GM10847 (cell line): Measurements from ENCODE around the gene DOCK3.

ENCODE experiments used
- POLR2A ChIP-seq: IDR thresholded peaks from 2 replicates; pipeline ENCODE4 v1.6.1; 2011; ENCODE audit not compliant: insufficient read length; ENCODE audit errors: extremely low read depth

The DOCK3 gene

DNA sequence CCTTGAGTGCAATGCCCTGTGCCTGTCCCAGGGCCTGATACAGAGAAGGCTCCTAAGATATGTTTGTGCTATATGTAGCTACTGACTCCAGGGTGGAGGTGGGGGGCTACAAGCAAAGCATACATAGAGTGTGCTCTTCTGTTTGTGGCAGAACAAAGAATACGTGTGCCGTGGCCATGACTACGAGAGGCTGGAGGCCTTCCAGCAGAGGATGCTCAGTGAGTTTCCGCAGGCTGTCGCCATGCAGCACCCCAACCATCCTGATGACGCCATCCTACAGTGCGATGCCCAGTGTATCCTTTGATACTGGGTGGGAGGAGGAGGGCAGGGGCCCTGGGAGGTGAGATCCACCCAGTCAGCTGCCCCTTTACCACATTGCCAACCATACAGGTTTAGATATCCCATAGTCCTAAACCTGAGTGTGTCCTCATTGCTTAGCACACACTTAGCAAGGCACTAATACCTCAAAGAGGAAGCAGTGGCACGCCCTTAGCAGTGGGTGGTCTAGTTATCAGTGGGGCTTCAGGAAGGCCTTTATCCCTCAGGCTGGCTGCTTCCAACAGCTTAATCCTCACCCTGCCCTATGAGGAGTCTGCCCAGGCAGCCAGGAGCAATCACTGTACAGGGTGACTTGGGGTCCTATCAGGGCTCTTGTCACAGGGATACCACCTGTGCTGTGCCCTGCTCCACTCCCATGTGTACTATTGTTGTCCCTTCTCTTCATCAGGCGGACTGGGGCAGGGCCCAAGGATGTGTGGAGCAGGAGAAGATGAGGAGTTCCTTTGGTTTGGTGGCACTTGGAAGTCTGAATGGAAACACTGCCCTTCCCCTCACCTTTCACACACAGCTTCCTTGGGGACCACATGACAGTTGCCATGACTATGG lies 680.2 kb downstream of the DOCK3 start:
- no peak for TF ChIP-seq POLR2A

DNA sequence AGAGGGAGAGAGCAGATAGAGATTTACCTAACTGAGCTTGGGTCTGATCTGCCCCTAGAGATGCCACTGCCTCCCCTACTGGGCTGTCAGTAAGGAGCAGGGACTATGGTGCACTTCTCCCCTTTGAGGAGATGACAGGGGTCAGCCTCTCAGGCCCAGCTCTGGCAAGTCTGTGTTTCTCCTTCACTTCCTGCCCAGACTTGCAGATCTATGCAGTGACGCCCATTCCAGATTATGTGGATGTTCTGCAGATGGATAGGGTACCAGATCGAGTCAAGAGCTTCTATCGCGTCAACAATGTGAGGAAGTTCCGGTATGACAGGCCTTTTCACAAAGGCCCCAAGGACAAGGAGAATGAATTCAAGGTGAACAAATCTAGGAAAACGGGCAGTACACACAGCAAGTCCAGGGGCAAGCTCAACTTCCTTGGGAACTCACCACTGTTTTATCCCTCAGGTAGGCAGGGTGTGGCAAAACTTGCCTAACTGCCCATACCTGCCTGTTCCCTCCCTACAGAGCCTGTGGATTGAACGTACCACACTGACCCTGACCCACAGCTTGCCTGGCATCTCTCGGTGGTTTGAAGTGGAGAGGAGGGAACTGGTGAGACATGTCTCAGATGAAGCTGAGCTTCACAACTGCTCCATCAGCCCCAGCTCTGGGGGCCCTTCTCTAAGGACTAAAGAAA lies 681.3 kb downstream of the DOCK3 start:
- TF ChIP-seq POLR2A = no peak

DNA sequence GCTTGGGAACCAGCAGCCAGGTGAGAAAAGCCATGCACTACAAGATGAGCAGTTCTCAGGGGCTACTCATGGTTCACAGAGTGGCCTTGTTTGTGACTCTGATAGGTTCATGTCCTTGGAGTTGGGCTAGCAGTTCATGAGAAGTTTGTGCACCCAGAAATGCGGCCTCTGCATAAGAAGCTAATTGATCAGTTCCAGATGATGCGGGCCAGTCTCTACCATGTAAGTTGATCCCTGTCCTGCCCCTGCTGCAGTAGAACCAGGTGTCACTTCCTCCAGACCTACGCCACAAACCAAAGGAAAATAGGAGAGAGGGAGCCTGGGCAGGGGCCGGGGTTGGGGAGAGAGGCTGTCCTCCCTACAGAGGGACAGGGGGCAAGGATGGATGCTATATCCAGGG lies 683.1 kb downstream of the DOCK3 start:
- TF ChIP-seq POLR2A = no peak

DNA sequence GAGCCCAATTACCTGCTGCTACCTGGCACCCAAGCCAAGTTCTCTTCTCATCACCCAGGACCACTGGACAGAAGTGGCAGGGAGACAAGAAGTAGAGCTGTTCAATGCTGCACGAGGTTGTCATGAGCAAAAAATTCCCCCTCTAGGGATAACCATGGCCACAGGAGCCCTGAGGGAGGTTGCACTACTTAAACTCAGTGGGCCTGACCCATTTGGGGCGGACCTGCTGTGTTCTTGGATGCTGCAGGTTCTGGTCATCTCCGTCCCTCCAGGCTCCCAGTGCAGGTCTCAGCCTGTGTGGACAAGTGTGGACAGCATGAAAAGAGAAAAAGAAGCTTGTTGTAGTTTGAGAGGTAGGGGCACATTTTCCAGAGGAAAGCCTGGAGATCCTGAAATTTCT lies 684.3 kb downstream of the DOCK3 start:
- TF ChIP-seq POLR2A = no peak

DNA sequence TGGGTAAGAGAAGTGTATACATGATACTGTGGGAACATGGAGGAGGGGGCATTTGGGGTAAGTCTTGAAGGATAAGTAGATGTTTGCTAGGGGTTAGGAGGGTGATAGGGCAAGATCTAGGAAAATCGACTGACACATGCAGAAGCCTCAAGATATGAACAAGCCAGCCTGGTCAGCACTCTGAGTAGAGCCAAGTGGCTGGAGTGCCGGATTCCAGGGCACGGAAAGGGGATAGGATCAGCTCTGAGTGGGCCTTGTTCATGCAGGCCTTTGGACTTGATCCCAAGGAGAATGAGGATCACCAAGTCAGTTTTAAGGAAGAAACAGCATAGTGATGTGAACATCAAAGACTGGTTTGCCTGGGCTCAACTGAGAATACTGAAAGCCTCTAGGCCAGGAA lies 686.1 kb downstream of the DOCK3 start:
- TF ChIP-seq POLR2A = no peak

DNA sequence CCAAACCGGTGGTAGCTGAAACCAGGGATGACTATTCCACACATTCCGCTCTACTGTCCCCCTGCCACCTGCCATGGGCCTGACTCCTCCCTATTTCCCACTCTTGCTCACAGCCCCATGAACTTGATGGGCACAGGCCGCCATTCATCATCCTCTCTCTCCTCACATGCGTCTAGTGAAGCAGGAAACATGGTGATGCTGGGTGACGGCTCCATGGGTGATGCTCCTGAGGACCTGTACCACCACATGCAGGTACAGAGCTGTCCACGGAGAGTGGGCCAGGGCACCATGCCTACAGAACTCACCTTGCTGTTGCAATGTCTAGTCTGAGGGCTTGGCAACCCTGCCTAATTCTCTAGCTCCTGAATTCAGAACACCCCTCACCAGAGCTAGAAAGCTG lies 687.0 kb downstream of the DOCK3 start:
- no peak for TF ChIP-seq POLR2A

DNA sequence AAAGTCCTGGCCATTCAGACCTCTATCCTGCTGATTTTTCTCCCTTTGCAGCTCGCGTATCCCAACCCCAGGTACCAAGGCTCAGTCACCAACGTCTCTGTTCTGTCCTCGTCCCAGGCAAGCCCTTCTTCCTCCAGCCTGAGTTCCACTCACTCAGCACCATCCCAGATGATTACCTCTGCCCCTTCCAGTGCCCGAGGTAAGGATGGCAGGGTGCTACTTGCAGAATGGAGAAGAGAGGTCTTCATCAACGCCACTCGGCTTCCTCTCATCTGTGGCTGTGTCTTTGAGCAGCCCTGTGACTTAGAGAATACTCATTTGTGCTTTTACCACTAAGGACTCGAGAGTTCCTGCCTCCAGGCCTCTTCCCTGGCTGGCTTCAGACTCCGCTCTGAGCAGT lies 687.7 kb downstream of the DOCK3 start:
- no peak for TF ChIP-seq POLR2A

DNA sequence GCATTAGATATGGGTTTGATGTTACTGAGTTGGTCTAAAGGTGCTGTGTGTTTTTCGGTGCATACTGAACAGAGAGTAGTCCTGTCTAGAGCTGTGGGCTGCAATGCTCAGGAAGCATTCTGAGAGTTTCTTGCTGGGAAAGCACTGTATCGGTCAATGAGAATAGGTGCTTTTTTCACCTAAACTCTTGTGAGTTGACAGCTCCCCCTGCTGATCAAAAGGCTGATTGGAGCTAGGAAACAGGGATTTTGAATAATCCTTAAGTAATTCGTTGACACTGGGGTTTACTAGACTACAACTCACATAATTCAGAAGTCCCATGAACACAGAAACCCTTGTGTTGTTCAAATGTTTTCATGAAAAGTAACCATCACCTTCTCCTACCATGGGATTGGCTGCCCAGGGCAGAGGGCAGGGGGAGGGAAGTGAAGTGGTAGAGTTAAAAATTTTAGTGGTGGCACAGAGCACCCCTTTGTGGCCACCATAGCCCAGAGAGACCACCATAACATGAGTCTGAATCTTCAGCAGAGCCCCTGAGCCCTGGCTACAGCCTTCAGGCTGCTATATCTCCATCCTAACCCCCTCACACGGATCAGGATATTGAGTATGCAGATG lies 697.3 kb downstream of the DOCK3 start:
- TF ChIP-seq POLR2A = no peak

DNA sequence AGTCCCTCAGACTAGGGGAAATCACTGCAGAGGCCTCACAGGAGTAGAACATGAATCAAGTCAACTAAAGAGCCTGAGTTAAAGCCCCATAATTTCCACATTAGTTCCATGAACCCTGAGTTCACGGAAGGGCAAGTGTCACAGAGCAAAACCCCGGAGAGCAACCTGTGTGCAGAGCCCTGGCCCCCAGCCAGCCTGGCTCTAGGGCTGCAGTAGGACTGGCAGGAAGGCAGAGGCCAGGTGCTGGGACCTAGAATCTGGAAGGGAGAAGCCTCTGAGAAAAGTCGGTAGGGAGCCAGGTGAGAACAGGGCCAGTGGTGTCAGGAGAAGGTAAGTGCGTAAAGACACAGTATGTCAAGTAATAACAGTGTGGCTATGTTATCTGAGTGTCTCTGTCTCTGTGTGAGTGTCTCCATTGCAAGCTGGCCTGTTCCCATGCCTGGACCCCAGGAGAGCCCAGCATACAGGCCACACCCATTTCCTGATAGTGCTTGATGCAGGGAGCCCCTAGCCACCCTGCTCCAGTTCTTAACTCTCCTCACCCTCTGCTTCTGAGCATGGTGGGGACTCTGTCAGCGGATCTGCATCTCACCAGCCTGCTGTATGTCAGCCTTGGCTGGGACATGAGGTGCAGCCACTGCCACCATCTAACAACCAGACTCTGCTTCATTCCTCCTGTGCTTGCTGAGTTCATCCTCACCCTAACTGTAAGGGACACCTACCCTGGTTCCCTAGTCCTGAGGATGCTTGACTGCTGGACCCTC lies 699.1 kb downstream of the DOCK3 start:
- TF ChIP-seq POLR2A = no peak

DNA sequence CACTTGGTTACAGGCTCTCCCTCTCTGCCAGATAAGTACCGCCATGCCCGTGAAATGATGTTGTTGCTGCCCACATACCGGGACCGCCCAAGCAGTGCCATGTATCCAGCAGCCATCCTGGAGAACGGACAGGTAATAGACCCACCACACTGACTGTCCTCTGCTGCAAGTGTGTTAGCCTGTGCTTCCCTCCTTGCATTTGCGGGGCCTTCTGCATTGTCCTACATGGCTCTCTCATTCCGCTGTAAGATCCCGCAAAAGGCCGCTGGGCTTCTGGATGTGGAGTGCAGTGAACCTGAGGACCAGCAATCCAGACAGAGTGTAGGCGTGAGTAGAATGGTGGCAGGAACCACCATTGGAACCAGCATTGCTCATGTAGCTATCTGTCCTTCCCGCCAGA lies 699.7 kb downstream of the DOCK3 start:
- TF ChIP-seq POLR2A = no peak

DNA sequence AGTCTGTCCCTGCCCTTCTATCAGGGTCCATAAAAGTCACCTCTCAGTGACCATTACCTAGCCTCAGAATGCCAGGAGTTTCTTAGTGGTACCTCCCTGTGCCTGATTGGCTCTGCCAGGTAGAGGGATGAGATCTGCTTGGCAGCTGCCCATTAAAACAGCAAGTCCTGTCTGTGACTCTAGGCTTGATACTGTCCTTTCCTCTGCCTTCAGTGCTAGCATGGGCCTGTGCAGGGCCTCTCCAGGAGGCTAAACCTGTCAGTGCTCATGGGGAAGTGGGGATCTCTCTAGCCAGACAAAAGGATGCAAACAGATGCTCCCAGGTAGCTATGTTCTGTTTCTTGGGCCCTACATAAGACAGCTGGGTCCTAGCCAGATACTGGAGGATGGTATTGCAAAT lies 700.4 kb downstream of the DOCK3 start:
- TF ChIP-seq POLR2A = no peak

DNA sequence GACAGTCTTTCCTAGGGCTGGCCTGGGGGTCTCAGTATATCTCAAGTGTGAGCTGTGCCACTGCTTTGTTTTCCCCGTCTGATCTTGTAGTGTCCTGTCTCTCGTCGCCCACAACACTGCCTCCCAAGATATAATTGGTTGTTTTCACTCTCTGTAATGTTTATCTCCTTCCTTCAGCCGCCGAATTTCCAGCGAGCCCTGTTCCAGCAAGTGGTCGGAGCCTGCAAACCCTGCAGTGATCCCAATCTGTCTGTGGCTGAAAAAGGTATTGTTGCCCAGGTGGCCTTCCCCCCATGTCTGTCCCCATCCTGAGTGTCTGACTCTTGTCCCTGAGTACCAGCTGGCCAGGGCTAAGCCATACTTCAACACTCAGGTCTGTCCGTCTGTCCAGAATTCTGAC lies 700.8 kb downstream of the DOCK3 start:
- no peak for TF ChIP-seq POLR2A

DNA sequence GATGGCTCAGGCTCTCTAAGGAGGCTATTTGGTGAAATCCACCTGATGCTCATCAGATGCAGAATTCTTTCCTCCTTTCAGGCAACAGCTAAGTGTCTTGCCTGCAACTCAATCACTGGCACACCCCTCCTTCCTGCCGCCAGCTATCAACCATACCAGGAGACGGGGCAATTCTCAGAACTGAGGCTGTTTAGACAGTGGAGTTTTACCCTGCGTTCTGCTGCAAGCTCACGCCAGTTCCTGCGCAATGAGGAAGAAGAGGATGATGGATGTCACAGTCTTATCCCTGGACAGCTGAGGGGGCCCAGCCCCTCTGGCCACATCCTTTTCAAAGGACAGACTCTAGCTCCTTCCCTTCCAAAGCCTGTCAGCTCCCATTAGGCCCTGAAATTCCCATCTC lies 703.3 kb downstream of the DOCK3 start:
- TF ChIP-seq POLR2A = no peak

DNA sequence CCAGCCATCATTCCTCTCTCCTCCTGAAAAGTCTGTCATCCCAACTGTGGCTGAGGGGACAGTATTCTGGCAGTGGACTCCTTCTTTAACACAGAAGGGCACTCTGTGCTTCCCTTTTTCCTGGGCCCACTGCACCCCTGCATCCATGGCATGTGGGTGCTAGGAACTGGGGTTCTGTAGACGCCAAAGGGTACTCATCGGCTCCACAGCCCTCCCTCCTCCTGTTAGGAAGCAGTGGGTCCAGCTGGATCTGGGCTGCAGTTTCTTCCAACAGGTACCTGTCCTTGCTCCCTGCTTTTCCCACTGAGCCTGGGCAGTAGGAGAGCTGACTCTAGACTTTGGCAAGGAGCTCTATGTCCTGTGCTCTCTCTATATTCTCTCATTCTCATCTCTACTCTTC lies 704.0 kb downstream of the DOCK3 start:
- TF ChIP-seq POLR2A = no peak

DNA sequence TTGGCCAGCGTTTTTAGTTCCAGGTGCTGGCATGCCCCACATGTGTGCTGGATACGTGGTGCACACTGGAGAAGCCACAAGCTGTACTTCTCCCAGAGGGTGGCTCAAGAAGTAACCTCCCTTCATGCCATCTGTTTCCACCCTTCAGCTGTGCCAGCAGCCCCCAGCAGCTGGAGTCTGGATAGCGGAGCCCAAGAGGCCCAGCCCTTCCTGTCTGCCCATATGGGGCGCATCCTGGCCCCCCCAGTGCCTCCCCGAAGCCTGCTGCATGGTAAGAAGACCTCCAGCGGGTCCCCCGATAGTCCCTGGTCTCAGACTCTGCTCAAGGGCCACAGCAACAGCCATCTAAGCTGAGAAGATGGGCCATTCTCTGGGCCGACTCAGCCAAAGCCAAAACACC lies 704.6 kb downstream of the DOCK3 start:
- TF ChIP-seq POLR2A = no peak
